HL-60/S4 treated with phorbol 12-myristate 13-acetate at 8.2 ng/mL for 4 days and 3 days (cell line): ENCODE results near the gene KDM5A.
"Not testable (repeated sequence)": the region's sequence is repeated elsewhere in the genome, so short reads cannot be mapped to it uniquely, and the experiment has no call there.

Experiments
- in situ Hi-C: fragments of 300-500 bp; cut with MboI; formaldehyde crosslinking; loops from 2 replicates; pipeline ENCODE4 v1.15.0; 2022; ENCODE audit warnings: low sequenced_read_pairs

KDM5A gene

GRCh38 chr12:389142-390096 lies at the start of gene KDM5A:
Gene KDM5A (minus strand): TSS chr12:389320. CDS start chr12:389091, 229 bp downstream.
- in situ Hi-C loops = no loop called here

- in situ Hi-C loops = not testable (repeated sequence)
These were observed 46.6 kb upstream of the KDM5A start for GRCh38 chr12:435737-436136.

GRCh38 chr12:422526-422925 lies 33.4 kb upstream of the KDM5A start:
- in situ Hi-C loops = no loop called here

GRCh38 chr12:418432-418831 lies 29.3 kb upstream of the KDM5A start:
- in situ Hi-C loops = no loop called here

- in situ Hi-C loops = no loop called here
These were observed 25.7 kb upstream of the KDM5A start for GRCh38 chr12:414859-415258.

GRCh38 chr12:402029-402389 lies 12.9 kb upstream of the KDM5A start:
- in situ Hi-C loops = no loop called here

- in situ Hi-C loops = no loop called here
These were observed 12.3 kb upstream of the KDM5A start, which contains the start of gene CCDC77 for GRCh38 chr12:401235-402028. Gene CCDC77 (plus strand): TSS chr12:401644. CDS start chr12:409384, 7,740 bp downstream.

GRCh38 chr12:400828-401227 lies 11.7 kb upstream of the KDM5A start:
- in situ Hi-C loops = no loop called here

GRCh38 chr12:388541-389141 lies 479 bp downstream of the KDM5A start:
- in situ Hi-C loops = no loop called here

- in situ Hi-C loops = no loop called here
These were observed 1.1 kb downstream of the KDM5A start for GRCh38 chr12:388012-388411.

- in situ Hi-C loops = no loop called here
These were observed 2.5 kb downstream of the KDM5A start for GRCh38 chr12:386651-387050.

GRCh38 chr12:370739-371485 lies 18.2 kb downstream of the KDM5A start:
- in situ Hi-C loops = not testable (repeated sequence)

- in situ Hi-C loops = no loop called here
These were observed 21.1 kb downstream of the KDM5A start for GRCh38 chr12:367972-368371.

- in situ Hi-C loops = no loop called here
These were observed 22.3 kb downstream of the KDM5A start for GRCh38 chr12:366820-367219.

GRCh38 chr12:359091-359490 lies 30.0 kb downstream of the KDM5A start:
- in situ Hi-C loops = no loop called here

GRCh38 chr12:356276-356988 lies 32.7 kb downstream of the KDM5A start:
- in situ Hi-C loops = no loop called here

GRCh38 chr12:351197-351596 lies 37.9 kb downstream of the KDM5A start:
- in situ Hi-C loops = not testable (repeated sequence)

- in situ Hi-C loops = not testable (repeated sequence)
These were observed 39.5 kb downstream of the KDM5A start for GRCh38 chr12:349625-350024.

GRCh38 chr12:343036-343435 lies 46.1 kb downstream of the KDM5A start:
- in situ Hi-C loops = not testable (repeated sequence)

GRCh38 chr12:337039-337438 lies 52.1 kb downstream of the KDM5A start:
- in situ Hi-C loops = no loop called here
